WTC11 (cell line): ENCODE results near the gene RPH3AL. TPM values are rescaled to one million over a fixed set of nuclear protein-coding genes. Genes with fewer than 3 reads are reported as not detected.

Source experiments
- ATAC-seq: fragments of 200-7000 bp; cut with Tn5 transposase; 2 replicates; pipeline ENCODE4 v1.10.0; 2021; ENCODE audit warnings: mild to moderate bottlenecking, moderate library complexity
- CTCF ChIA-PET: fragments of 300-600 bp; sonication (Branson Sonifier 250); formaldehyde crosslinking; loops from one replicate; lab custom pipeline; 2021; ENCODE audit warnings: antibody characterized with exemption; lab: Charles Lee
- POLR2A ChIA-PET: fragments of 350-600 bp; sonication (Branson Sonifier 250); formaldehyde crosslinking; loops from one replicate; lab custom pipeline; 2021; ENCODE audit warnings: antibody characterized with exemption; lab: Charles Lee
- DNase-seq: peaks from one replicate; pipeline ENCODE4 v3.0.0; 2021; ENCODE audit warnings: low spot score
- H3K27ac Mint-ChIP-seq: 2 replicates; pipeline ENCODE4 v1.8.0; 2021; ENCODE audit warnings: mixed read lengths
- H3K27me3 Mint-ChIP-seq: 2 replicates; pipeline ENCODE4 v1.8.0; 2021; ENCODE audit warnings: low read depth, mild to moderate bottlenecking, moderate library complexity, mixed read lengths
- H3K36me3 Mint-ChIP-seq: 2 replicates; pipeline ENCODE4 v1.8.0; 2021; ENCODE audit warnings: mixed read lengths
- H3K4me1 Mint-ChIP-seq: 2 replicates; pipeline ENCODE4 v1.8.0; 2022; ENCODE audit warnings: mixed read lengths
- H3K4me3 Mint-ChIP-seq: 2 replicates; pipeline ENCODE4 v1.8.0; 2021; ENCODE audit warnings: mild to moderate bottlenecking, moderate library complexity, mixed read lengths
- H3K9me3 Mint-ChIP-seq: 2 replicates; pipeline ENCODE4 v1.8.0; 2021; ENCODE audit warnings: mixed read lengths
- AR ChIP-seq: fragments of 250-450 bp; sonication (Bioruptor Pico); IDR thresholded peaks from 2 replicates; pipeline ENCODE4 v1.9.0; 2021; ENCODE audit warnings: mild to moderate bottlenecking
- ATF3 ChIP-seq: sonication (generic); formaldehyde crosslinking; conservative IDR thresholded peaks from 2 replicates; pipeline ENCODE4 v1.8.1; 2022; ENCODE audit warnings: mild to moderate bottlenecking, missing genetic modification reagents
- CBFB ChIP-seq: sonication (generic); formaldehyde crosslinking; IDR thresholded peaks from 2 replicates; pipeline ENCODE4 v1.8.1; 2022; ENCODE audit warnings: mild to moderate bottlenecking, low read depth, missing genetic modification reagents
- CREM ChIP-seq: sonication (generic); formaldehyde crosslinking; IDR thresholded peaks from 2 replicates; pipeline ENCODE4 v1.8.1; 2022; ENCODE audit warnings: mild to moderate bottlenecking, missing genetic modification reagents, moderate library complexity
- CTCF ChIP-seq: fragments of 200-600 bp; IDR thresholded peaks from 2 replicates; pipeline ENCODE4 v1.8.0; 2022; ENCODE audit warnings: antibody characterized with exemption
- E2F1 ChIP-seq: sonication (generic); formaldehyde crosslinking; IDR thresholded peaks from 2 replicates; pipeline ENCODE4 v1.8.0; 2022; ENCODE audit warnings: mild to moderate bottlenecking, missing genetic modification reagents
- ETV6 ChIP-seq: sonication (generic); formaldehyde crosslinking; IDR thresholded peaks from 2 replicates; pipeline ENCODE4 v1.8.1; 2022; ENCODE audit warnings: mild to moderate bottlenecking, missing genetic modification reagents
- GABPB1 ChIP-seq: sonication (generic); formaldehyde crosslinking; IDR thresholded peaks from 2 replicates; pipeline ENCODE4 v1.8.1; 2023; ENCODE audit warnings: mild to moderate bottlenecking, missing genetic modification reagents
- GRHL2 ChIP-seq: fragments of 250-450 bp; sonication (Bioruptor Pico); IDR thresholded peaks from 2 replicates; pipeline ENCODE4 v1.8.0; 2022; ENCODE audit warnings: mild to moderate bottlenecking, moderate library complexity; ENCODE audit not compliant: insufficient replicate concordance, severe bottlenecking
- GTF2I ChIP-seq: fragments of 250-450 bp; sonication (Bioruptor Pico); conservative IDR thresholded peaks from 2 replicates; pipeline ENCODE4 v1.4.0; 2021; ENCODE audit warnings: mild to moderate bottlenecking
- IRF1 ChIP-seq: sonication (generic); formaldehyde crosslinking; IDR thresholded peaks from 2 replicates; pipeline ENCODE4 v1.8.0; 2023; ENCODE audit warnings: missing genetic modification reagents
- NR2C2 ChIP-seq: sonication (generic); formaldehyde crosslinking; IDR thresholded peaks from 2 replicates; pipeline ENCODE4 v1.8.0; 2022; ENCODE audit warnings: mild to moderate bottlenecking, missing genetic modification reagents
- SOX15 ChIP-seq: fragments of 250-450 bp; sonication (Bioruptor Pico); IDR thresholded peaks from 2 replicates; pipeline ENCODE4 v1.9.0; 2021; ENCODE audit warnings: mild to moderate bottlenecking
- STAT6 ChIP-seq: sonication (generic); formaldehyde crosslinking; conservative IDR thresholded peaks from 2 replicates; pipeline ENCODE4 v1.8.1; 2023; ENCODE audit warnings: mild to moderate bottlenecking, low read depth, missing genetic modification reagents, moderate library complexity
- USF1 ChIP-seq: sonication (generic); formaldehyde crosslinking; IDR thresholded peaks from 2 replicates; pipeline ENCODE4 v1.8.0; 2022; ENCODE audit warnings: mild to moderate bottlenecking, missing genetic modification reagents
- ZMAT4 ChIP-seq: fragments of 250-450 bp; sonication (Bioruptor Pico); IDR thresholded peaks from 2 replicates; pipeline ENCODE4 v1.9.0; 2021; ENCODE audit warnings: mild to moderate bottlenecking
- ZNF138 ChIP-seq: sonication (generic); formaldehyde crosslinking; conservative IDR thresholded peaks from 2 replicates; pipeline ENCODE4 v1.8.1; 2022; ENCODE audit warnings: mild to moderate bottlenecking, moderate library complexity, missing genetic modification reagents
- ZNF281 ChIP-seq: sonication (generic); formaldehyde crosslinking; IDR thresholded peaks from 2 replicates; pipeline ENCODE4 v1.8.0; 2023; ENCODE audit warnings: mild to moderate bottlenecking, missing genetic modification reagents
- ZNF671 ChIP-seq: fragments of 250-450 bp; sonication (Bioruptor Pico); IDR thresholded peaks from 2 replicates; pipeline ENCODE4 v1.8.0; 2021; ENCODE audit warnings: mild to moderate bottlenecking
- total RNA-seq: library from RNA; stranded (reverse); gene quantifications from 3 replicates; pipeline ENCODE4 v1.2.3, GENCODE V29; 2021

RPH3AL gene
- total RNA-seq, 1 experiment from 2014 or later = 2.0 TPM

GRCh38 chr17:290626-291025 lies 62.0 kb downstream of the RPH3AL start:
- H3K9me3 Mint-ChIP-seq = no peaks in the 10 kb centered on the region
- no peak overlapping the region for H3K4me3 Mint-ChIP-seq
- H3K27ac Mint-ChIP-seq = no peak overlapping the region
- DNase-seq (no peak), ATAC-seq (no peak)
- H3K4me1 Mint-ChIP-seq = peaks cover 7% of the 10 kb centered on the region; the same call in 1 of the 2 replicates
- ChIA-PET POLR2A (no interaction called here), CTCF (interaction anchor here (1.6 kb wide), 1 partner anchor 18 kb away, joined by 4 read pairs; no protein-coding TSS in a partner anchor)
- H3K27me3 Mint-ChIP-seq = peaks cover 13% of the 10 kb centered on the region
- no peak for TF ChIP-seq ZMAT4 (CRISPR knock-in tag)
- no peak for TF ChIP-seq ZNF671 (CRISPR knock-in tag)
- TF ChIP-seq ZNF138 (CRISPR knock-in tag) = no peak
- TF ChIP-seq CTCF = no peak
- no peak for TF ChIP-seq USF1 (CRISPR knock-in tag)
- no peak for TF ChIP-seq ETV6 (CRISPR knock-in tag)
- TF ChIP-seq GTF2I (CRISPR knock-in tag) = no peak
- no peak for TF ChIP-seq ZNF281 (CRISPR knock-in tag)
- TF ChIP-seq SOX15 = no peak
- no peak for TF ChIP-seq E2F1 (CRISPR knock-in tag)
- no peak for TF ChIP-seq CREM (CRISPR knock-in tag)
- TF ChIP-seq IRF1 (CRISPR knock-in tag) = no peak
- TF ChIP-seq GABPB1 (CRISPR knock-in tag) = no peak
- no peak for TF ChIP-seq ATF3 (CRISPR knock-in tag)
- TF ChIP-seq NR2C2 = no peak
- TF ChIP-seq GRHL2 (CRISPR knock-in tag) = no peak
- TF ChIP-seq STAT6 (CRISPR knock-in tag) = no peak
- TF ChIP-seq AR (CRISPR knock-in tag) = no peak
- no peak for TF ChIP-seq CBFB (CRISPR knock-in tag)
- no peaks in the 10 kb centered on the region for H3K36me3 Mint-ChIP-seq
